HG03521 (cell line): Measurements from ENCODE around the gene RANBP1.

Experiments used
- ATAC-seq: cut with Tn5 transposase; IDR thresholded peaks from one replicate; pipeline ENCODE4 v1.9.1; 2021; ENCODE audit warnings: mild to moderate bottlenecking, moderate library complexity; ENCODE audit not compliant: unreplicated experiment

Gene RANBP1

GRCh38 chr22:20106849-20107237 is 9.1 kb upstream of the RANBP1 start:
- no peak for ATAC-seq

GRCh38 chr22:20107471-20107901 is 8.4 kb upstream of the RANBP1 start:
- no peak for ATAC-seq

- no peak for ATAC-seq
Observed at GRCh38 chr22:20107951-20108756, 7.8 kb upstream of the RANBP1 start.

- ATAC-seq: no peak
Observed at GRCh38 chr22:20108757-20109230, 7.1 kb upstream of the RANBP1 start.

- ATAC-seq: no peak
Observed at GRCh38 chr22:20109411-20110358, 6.2 kb upstream of the RANBP1 start.

- no peak for ATAC-seq
Observed at GRCh38 chr22:20110359-20110985, 5.4 kb upstream of the RANBP1 start.

- ATAC-seq: no peak
Observed at GRCh38 chr22:20111045-20111688, 4.7 kb upstream of the RANBP1 start.

- no peak for ATAC-seq
Observed at GRCh38 chr22:20111689-20112622, 3.9 kb upstream of the RANBP1 start.

- ATAC-seq: no peak
Observed at GRCh38 chr22:20112623-20113511, 3.0 kb upstream of the RANBP1 start.

- ATAC-seq: no peak
Observed at GRCh38 chr22:20113551-20114310, 2.2 kb upstream of the RANBP1 start.

GRCh38 chr22:20114506-20115475 is 1.1 kb upstream of the RANBP1 start:
- no peak for ATAC-seq

- no peak for ATAC-seq
Observed at GRCh38 chr22:20116376-20116950, 559 bp downstream of the RANBP1 start.

GRCh38 chr22:20116951-20117632 is 1.2 kb downstream of the RANBP1 start, which contains the start of gene TRMT2A:
Gene TRMT2A (minus strand): TSS chr22:20117226. CDS start chr22:20116906, 320 bp downstream.
- ATAC-seq: peak; percentile 75

GRCh38 chr22:20117633-20118299 is 1.9 kb downstream of the RANBP1 start:
- ATAC-seq: peak; percentile 22
